Mesenchymal stem cell (in vitro differentiated cells and primary cell): Measurements from ENCODE around the gene FARP1.

ENCODE experiments used
- DNase-seq: peaks from one replicate; pipeline ENCODE4 v3.0.0-alpha.2; 2013
- H2AFZ ChIP-seq: one replicate; pipeline ENCODE4 v1.6.1; 2013; ENCODE audit warnings: low read depth, mild to moderate bottlenecking, control low read depth, inconsistent platforms, low read length, moderate library complexity
- H2AK5ac ChIP-seq: 2 replicates; pipeline ENCODE4 v1.6.1; 2013; ENCODE audit warnings: low read length, moderate library complexity, mild to moderate bottlenecking, inconsistent platforms; ENCODE audit not compliant: severe bottlenecking
- H2BK120ac ChIP-seq: one replicate; pipeline ENCODE4 v1.6.1; 2013; ENCODE audit warnings: low read depth, mild to moderate bottlenecking, inconsistent platforms, low read length, moderate library complexity
- H2BK12ac ChIP-seq, 2 experiments: one replicate each; pipeline ENCODE4 v1.6.1; 2013; ENCODE audit warnings: inconsistent platforms in 2 of 2, low read length in 2 of 2, mild to moderate bottlenecking in 2 of 2, moderate library complexity in 2 of 2, control low read depth in 1 of 2
- H2BK15ac ChIP-seq: one replicate; pipeline ENCODE4 v1.6.1; 2013; ENCODE audit warnings: mild to moderate bottlenecking, low read depth, inconsistent platforms; ENCODE audit not compliant: poor library complexity, severe bottlenecking
- H2BK5ac ChIP-seq: 2 replicates; pipeline ENCODE4 v1.6.1; 2013; ENCODE audit warnings: low read depth, mild to moderate bottlenecking, low read length, control low read depth, inconsistent platforms; ENCODE audit not compliant: poor library complexity, severe bottlenecking
- H3K14ac ChIP-seq, 2 experiments: one replicate each; pipeline ENCODE4 v1.6.1; 2013; ENCODE audit warnings: inconsistent platforms in 2 of 2, low read length in 2 of 2, control low read depth in 1 of 2, mild to moderate bottlenecking in 1 of 2, moderate library complexity in 1 of 2
- H3K18ac ChIP-seq, 2 experiments: one replicate each; pipeline ENCODE4 v1.6.1; 2013; ENCODE audit warnings: inconsistent platforms in 2 of 2, low read length in 2 of 2, control low read depth in 1 of 2, low read depth in 1 of 2, mild to moderate bottlenecking in 1 of 2
- H3K23ac ChIP-seq, 2 experiments: one replicate each; pipeline ENCODE4 v1.6.1; 2013; ENCODE audit warnings: inconsistent platforms in 2 of 2, low read length in 2 of 2, mild to moderate bottlenecking in 2 of 2, moderate library complexity in 2 of 2, control low read depth in 1 of 2
- H3K27ac ChIP-seq: 2 replicates; pipeline ENCODE4 v1.5.1; 2013; ENCODE audit warnings: mild to moderate bottlenecking, moderate library complexity, low read length, control low read depth, inconsistent platforms; ENCODE audit not compliant: poor library complexity, severe bottlenecking
- H3K27me3 ChIP-seq, 2 experiments: 2 replicates each; pipeline versions ENCODE4 v1.6.1 to v1.7.0; 2013; ENCODE audit warnings: low read length in 2 of 2, mild to moderate bottlenecking in 2 of 2, moderate library complexity in 2 of 2, control low read depth in 1 of 2, inconsistent platforms in 1 of 2; ENCODE audit not compliant: control insufficient read depth in 1 of 2, insufficient read depth in 1 of 2
- H3K36me3 ChIP-seq, 2 experiments: 2 replicates each; pipeline versions ENCODE4 v1.6.1 to v1.7.0; 2013; ENCODE audit warnings: low read length in 2 of 2, control low read depth in 1 of 2, inconsistent platforms in 1 of 2, low read depth in 1 of 2, mild to moderate bottlenecking in 1 of 2; ENCODE audit not compliant: insufficient read depth in 2 of 2, control insufficient read depth in 1 of 2
- H3K4ac ChIP-seq, 2 experiments: one replicate each; pipeline ENCODE4 v1.6.1; 2013; ENCODE audit warnings: inconsistent platforms in 2 of 2, low read length in 2 of 2, mild to moderate bottlenecking in 2 of 2, moderate library complexity in 2 of 2, control low read depth in 1 of 2, low read depth in 1 of 2
- H3K4me1 ChIP-seq: 2 replicates; pipeline ENCODE4 v1.6.1; 2013; ENCODE audit warnings: low read depth, low read length, control low read depth; ENCODE audit not compliant: control insufficient read depth, insufficient read depth
- H3K4me2 ChIP-seq: 2 replicates; pipeline ENCODE4 v1.6.1; 2013; ENCODE audit warnings: low read length, mild to moderate bottlenecking, inconsistent platforms; ENCODE audit not compliant: poor library complexity, severe bottlenecking
- H3K4me3 ChIP-seq, 2 experiments: 2 replicates each; pipeline versions ENCODE4 v1.5.1 to v1.7.0; 2013; ENCODE audit warnings: low read length in 2 of 2, mild to moderate bottlenecking in 2 of 2, control low read depth in 1 of 2, low read depth in 1 of 2; ENCODE audit not compliant: insufficient read depth in 1 of 2
- H3K79me1 ChIP-seq: replicated peaks from 2 replicates; pipeline ENCODE4 v1.6.1; 2013; ENCODE audit warnings: mild to moderate bottlenecking, control low read depth, low read length, inconsistent platforms; ENCODE audit not compliant: poor library complexity, severe bottlenecking
- H3K9ac ChIP-seq: 2 replicates; pipeline ENCODE4 v1.7.0; 2013; ENCODE audit warnings: mild to moderate bottlenecking, low read length, moderate library complexity
- H3K9me3 ChIP-seq: 2 replicates; pipeline ENCODE4 v1.7.0; 2013; ENCODE audit warnings: mild to moderate bottlenecking, low read length; ENCODE audit not compliant: control insufficient read depth
- H4K8ac ChIP-seq: one replicate; pipeline ENCODE4 v1.6.1; 2013; ENCODE audit warnings: inconsistent platforms, mild to moderate bottlenecking, low read length, moderate library complexity
- H4K91ac ChIP-seq: one replicate; pipeline ENCODE4 v1.6.1; 2013; ENCODE audit warnings: mild to moderate bottlenecking, low read length, inconsistent platforms
- WGBS: methylation state at CpG from one replicate; pipeline ENCODE4 v1.1.7; 2013; ENCODE audit warnings: mixed read lengths; 5-methylcytosine and 5-hydroxymethylcytosine counted together

The FARP1 gene

DNA sequence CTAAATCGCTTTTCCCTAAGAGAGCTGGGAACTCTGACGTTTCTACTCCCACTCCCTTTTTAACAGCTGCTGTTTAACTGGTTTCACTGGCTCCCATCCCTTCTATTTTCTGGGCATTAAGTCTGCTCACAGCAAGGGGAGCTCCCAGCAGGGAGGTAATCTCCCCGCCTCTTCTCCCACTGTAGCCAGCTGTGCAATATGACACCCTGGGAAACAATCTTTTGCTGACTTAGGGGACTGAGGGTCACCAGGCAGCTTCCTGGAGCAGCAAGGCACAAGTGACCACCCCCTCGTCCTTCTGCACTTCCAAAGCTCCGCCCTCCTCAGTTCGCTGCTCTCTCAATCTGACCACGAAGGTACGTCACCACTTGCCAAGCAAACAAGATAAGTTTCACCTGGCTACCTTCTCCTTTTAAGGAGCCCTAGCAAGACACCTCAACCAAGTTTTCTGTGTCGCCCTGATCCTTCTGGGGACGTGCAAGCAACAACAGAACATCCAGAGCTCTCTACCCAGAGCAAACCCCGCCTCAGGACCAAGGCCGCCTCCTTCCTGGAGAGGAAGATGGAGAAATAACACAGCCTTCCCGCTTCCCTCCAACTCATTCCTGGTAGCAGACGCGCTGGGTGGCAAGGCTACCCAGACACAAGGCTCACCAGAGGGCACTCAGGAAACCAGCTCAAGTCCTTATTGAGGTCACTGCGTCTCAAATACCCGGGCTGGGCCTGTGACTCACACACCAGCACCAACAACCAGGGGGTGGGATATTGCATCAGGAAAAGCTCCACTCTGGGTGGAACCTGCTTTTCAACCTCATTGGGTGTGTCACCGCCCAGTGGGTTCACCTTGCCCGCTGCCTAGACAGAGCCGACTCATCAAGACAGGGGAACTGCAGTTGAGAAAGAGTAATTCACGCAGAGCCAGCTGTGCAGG, 341.7 kb downstream of the FARP1 start:
- Histone ChIP-seq H3K4ac (peak overlapping the region in 1 of 2 experiments; percentile 29), H4K91ac (no peak overlapping the region), H3K27me3 (no peaks in the 10 kb centered on the region), H2BK12ac (peak overlapping the region in 1 of 2 experiments; percentile 13), H3K36me3 (peaks cover 11% of the 10 kb centered on the region in 2 experiments), H3K4me1 (peaks cover 37% of the 10 kb centered on the region), H3K79me1 (peaks cover 41% of the 10 kb centered on the region), H3K4me2 (peak overlapping the region; percentile 19), H3K18ac (peak overlapping the region; percentile 0 to 72), H4K8ac (peak overlapping the region; percentile 66), H2AFZ (no peak overlapping the region), H3K4me3 (peak overlapping the region in 1 of 2 experiments; percentile 56), H2BK5ac (no peak overlapping the region), H2AK5ac (no peak overlapping the region), H3K14ac (no peak overlapping the region), H3K23ac (no peak overlapping the region), H2BK15ac (no peak overlapping the region), H3K9me3 (no peaks in the 10 kb centered on the region), H2BK120ac (no peak overlapping the region), H3K27ac (peak overlapping the region; percentile 74), H3K9ac (peak overlapping the region; percentile 62)
- WGBS: 11% methylated on average over 21 of the region's 21 CpGs
- DNase-seq: peak; percentile 99

DNA sequence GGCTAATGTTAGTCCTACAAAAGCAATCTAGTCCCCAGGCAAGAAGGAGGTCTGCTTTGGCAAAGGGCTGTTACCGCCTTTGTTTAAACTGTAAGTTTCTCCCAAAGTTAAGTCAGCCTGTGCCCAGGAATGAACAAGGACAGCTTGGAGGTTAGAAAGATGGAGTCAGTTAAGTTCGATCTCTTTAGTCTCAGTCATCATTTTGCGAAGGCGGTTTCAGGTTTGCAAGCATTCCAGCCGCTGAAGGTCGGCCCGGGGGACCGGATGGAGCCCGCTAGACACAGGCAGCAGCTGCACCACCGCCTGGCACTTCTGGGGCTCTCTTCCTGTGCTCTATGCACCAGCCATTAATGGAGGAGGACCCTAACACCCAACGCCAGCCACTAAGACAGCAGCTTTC, 342.7 kb downstream of the FARP1 start:
- Histone ChIP-seq H2AFZ (no peak overlapping the region), H3K4me3 (no peak overlapping the region), H2BK120ac (no peak overlapping the region), H4K8ac (no peak overlapping the region), H3K27me3 (no peaks in the 10 kb centered on the region), H3K9me3 (no peaks in the 10 kb centered on the region), H2AK5ac (peak overlapping the region; percentile 36), H3K9ac (no peak overlapping the region), H2BK5ac (no peak overlapping the region), H4K91ac (peak overlapping the region; percentile 25), H2BK15ac (peak overlapping the region; percentile 60), H3K18ac (peak overlapping the region; percentile 29 to 84), H3K4me2 (no peak overlapping the region), H3K23ac (peak overlapping the region in 1 of 2 experiments; percentile 73), H3K4me1 (peaks cover 39% of the 10 kb centered on the region), H3K14ac (peak overlapping the region in 1 of 2 experiments; percentile 87), H2BK12ac (peak overlapping the region in 1 of 2 experiments; percentile 86), H3K79me1 (peaks cover 39% of the 10 kb centered on the region), H3K4ac (no peak overlapping the region), H3K36me3 (peaks cover 11% of the 10 kb centered on the region in 2 experiments), H3K27ac (no peak overlapping the region)
- DNase-seq: no peak
- WGBS: 93% methylated on average over 9 of the region's 11 CpGs

DNA sequence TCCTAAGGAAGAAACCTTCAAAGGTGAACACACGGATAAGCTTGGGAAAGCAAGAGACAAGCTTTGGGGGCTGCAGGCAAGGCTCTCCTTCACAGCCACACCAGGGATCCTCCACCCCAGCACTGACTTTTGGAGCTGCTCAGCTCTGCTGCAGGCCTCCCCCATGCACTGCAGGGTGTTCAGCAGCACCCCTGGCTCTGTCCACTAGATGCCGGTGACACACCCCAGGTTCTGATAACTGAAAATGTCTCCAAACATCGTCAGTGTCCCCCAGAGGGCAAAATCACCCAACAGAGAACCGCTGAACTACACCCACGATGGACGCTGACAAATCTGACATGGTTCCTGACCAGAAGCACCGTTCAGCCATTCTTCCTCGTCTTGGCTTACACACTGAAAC, 343.5 kb downstream of the FARP1 start:
- H3K4me1 ChIP-seq: peaks cover 34% of the 10 kb centered on the region
- no peak overlapping the region for H3K4me3 ChIP-seq
- H2BK5ac ChIP-seq: no peak overlapping the region
- no peak overlapping the region for H2BK12ac ChIP-seq
- H3K27me3 ChIP-seq: no peaks in the 10 kb centered on the region
- H3K4me2 ChIP-seq: no peak overlapping the region
- H4K91ac ChIP-seq: no peak overlapping the region
- no peak overlapping the region for H2AK5ac ChIP-seq
- no peak for DNase-seq
- no peak overlapping the region for H2BK120ac ChIP-seq
- H3K4ac ChIP-seq: no peak overlapping the region
- no peak overlapping the region for H4K8ac ChIP-seq
- no peak overlapping the region for H3K9ac ChIP-seq
- H3K36me3 ChIP-seq: peaks cover 6% of the 10 kb centered on the region in 2 experiments
- peak overlapping the region in 1 of 2 experiments; percentile 72 for H3K18ac ChIP-seq
- H3K14ac ChIP-seq: no peak overlapping the region
- H3K9me3 ChIP-seq: no peaks in the 10 kb centered on the region
- no peak overlapping the region for H2AFZ ChIP-seq
- H3K23ac ChIP-seq: no peak overlapping the region
- 94% methylated on average over 8 of the region's 8 CpGs for WGBS
- H2BK15ac ChIP-seq: no peak overlapping the region
- H3K79me1 ChIP-seq: peaks cover 37% of the 10 kb centered on the region
- no peak overlapping the region for H3K27ac ChIP-seq

DNA sequence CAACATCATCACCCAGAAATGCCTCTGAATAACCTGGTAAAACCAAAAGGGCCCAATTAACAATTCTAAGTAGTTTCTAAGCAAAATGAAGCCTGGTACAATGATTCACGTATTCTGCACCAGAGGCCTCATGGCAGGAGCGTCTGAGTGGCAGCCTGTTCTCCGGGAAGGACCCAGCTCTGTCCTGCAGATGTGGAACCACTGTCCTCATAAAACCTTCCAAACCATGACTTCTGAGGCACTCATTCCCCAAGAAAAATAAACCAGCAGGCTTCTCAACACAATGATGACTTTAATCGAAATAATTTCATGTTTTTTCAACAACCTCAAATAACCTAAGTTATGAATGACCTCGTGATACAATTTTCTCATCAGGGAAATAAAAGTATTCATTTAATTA, 344.1 kb downstream of the FARP1 start:
- Histone ChIP-seq H3K4me3 (no peak overlapping the region), H3K9me3 (no peaks in the 10 kb centered on the region), H2BK15ac (no peak overlapping the region), H3K14ac (no peak overlapping the region), H3K23ac (no peak overlapping the region), H2AK5ac (no peak overlapping the region), H3K4me2 (no peak overlapping the region), H4K91ac (no peak overlapping the region), H3K4ac (no peak overlapping the region), H3K4me1 (peaks cover 34% of the 10 kb centered on the region), H3K27me3 (no peaks in the 10 kb centered on the region), H2BK120ac (no peak overlapping the region), H2BK5ac (no peak overlapping the region), H2BK12ac (no peak overlapping the region), H3K27ac (no peak overlapping the region), H3K36me3 (peaks cover 3 to 4% of the 10 kb centered on the region in 2 experiments), H3K18ac (no peak overlapping the region), H2AFZ (no peak overlapping the region), H4K8ac (no peak overlapping the region), H3K79me1 (peaks cover 34% of the 10 kb centered on the region), H3K9ac (no peak overlapping the region)
- WGBS: 88% methylated on average over 4 of the region's 5 CpGs
- DNase-seq: no peak
